Measurements from ENCODE around the gene OPRL1.
"Not testable (repeated sequence)": the region's sequence is repeated elsewhere in the genome, so short reads cannot be mapped to it uniquely, and the experiment has no call there.

Gene OPRL1

GRCh38 chr20:64083378-64083803, 3.5 kb downstream of the OPRL1 start:
- peak overlapping the region; percentile 53 for H3K4me3 ChIP-seq (ENCODE audit: low read depth, low read length)

GRCh38 chr20:64083804-64084684, 4.2 kb downstream of the OPRL1 start, which contains the start of gene LKAAEAR1:
TSS of gene LKAAEAR1 (minus strand) at chr20:64084398. CDS start at chr20:64084219, 179 bp downstream.
- H3K4me3 ChIP-seq (ENCODE audit: low read depth, low read length): peak within 1 kb of the TSS; percentile 53

GRCh38 chr20:64084685-64085152, 4.8 kb downstream of the OPRL1 start:
- H3K4me3 ChIP-seq (ENCODE audit: low read depth, low read length): no peak overlapping the region

DNA sequence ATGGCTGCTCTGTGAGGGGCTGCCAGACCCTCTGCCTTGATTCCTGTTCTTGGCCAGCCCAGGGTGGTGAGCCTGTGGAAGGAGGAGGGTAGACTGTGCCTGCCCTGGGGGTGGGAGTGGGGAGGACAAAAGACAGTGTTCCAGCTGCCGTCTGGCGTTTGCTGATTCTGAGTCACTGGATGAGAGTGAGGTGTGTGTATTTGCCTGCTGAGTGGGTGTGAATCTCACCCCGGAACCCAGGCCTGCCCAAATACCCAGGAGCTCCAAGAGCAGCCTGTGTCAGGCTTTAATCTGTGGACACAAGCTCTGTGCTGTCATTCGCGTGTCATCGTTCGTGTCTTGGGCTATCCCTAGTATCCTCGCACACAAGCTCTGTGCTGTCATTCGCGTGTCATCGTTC, 6.9 kb downstream of the OPRL1 start:
- no peak overlapping the region for H3K4me3 ChIP-seq (ENCODE audit: low read depth, low read length)

- H3K4me3 ChIP-seq (ENCODE audit: low read depth, low read length): not testable (repeated sequence)
Measured at GRCh38 chr20:64087226-64087825, 7.4 kb downstream of the OPRL1 start.

- H3K4me3 ChIP-seq (ENCODE audit: low read depth, low read length): not testable (repeated sequence)
Measured at GRCh38 chr20:64088586-64088985, 8.7 kb downstream of the OPRL1 start.

- no peak overlapping the region for H3K4me3 ChIP-seq (ENCODE audit: low read depth, low read length)
Measured at GRCh38 chr20:64090165-64090564, 10.3 kb downstream of the OPRL1 start.

DNA sequence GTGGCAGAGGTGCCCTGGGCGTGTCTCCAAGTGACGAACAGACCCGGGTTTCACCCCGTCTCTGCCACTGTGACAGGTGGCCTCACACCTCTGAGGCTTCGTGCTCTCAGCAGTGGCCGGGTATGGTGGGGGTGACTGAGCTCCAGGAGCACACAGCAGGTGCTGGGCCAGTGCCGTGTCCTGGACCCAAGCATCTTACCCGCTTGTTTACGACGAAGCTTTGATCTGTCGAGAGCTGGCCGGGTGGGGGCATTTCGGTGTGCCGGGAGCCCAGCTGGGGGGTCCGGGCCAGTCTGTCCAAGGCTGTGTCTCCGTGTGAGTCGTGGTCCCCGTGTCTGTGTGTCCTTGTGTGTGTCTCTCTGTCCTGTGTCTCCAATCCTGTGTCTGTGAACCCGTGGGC, 11.5 kb downstream of the OPRL1 start:
- H3K4me3 ChIP-seq (ENCODE audit: low read depth, low read length): no peak overlapping the region

GRCh38 chr20:64091770-64092169, 11.9 kb downstream of the OPRL1 start:
- H3K4me3 ChIP-seq (ENCODE audit: low read depth, low read length): no peak overlapping the region

GRCh38 chr20:64092258-64093012, 12.6 kb downstream of the OPRL1 start:
- no peak overlapping the region for H3K4me3 ChIP-seq (ENCODE audit: low read depth, low read length)

DNA sequence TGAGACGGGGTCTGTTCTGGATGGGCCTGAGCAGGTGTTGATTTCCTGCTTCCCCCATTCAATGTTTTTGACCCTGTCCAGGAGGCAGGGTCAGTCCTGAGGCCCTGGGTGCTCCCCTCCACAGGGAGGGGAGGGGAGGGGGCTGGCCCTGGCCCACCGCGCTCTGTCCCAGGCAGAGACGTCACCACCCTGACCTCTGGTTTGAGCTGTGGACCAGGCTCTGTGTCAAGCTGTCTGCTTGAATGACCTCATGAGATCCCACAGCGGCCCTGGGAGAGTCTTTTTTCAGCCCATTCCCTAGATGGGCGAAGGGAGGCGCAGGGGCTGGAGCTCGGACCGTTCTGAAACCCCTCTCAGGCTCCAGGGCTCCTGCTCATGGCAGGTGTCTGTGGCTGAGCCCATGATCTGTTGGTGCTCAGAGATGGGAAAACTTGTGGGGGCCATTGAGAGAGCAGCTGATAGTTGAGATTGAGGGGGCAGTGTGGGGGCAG, 13.2 kb downstream of the OPRL1 start:
- H3K4me3 ChIP-seq (ENCODE audit: low read depth, low read length): no peak overlapping the region

- H3K4me3 ChIP-seq (ENCODE audit: low read depth, low read length): no peak overlapping the region
Measured at GRCh38 chr20:64095455-64095854, 15.6 kb downstream of the OPRL1 start.

GRCh38 chr20:64095927-64096326, 16.0 kb downstream of the OPRL1 start:
- no peak overlapping the region for H3K4me3 ChIP-seq (ENCODE audit: low read depth, low read length)

GRCh38 chr20:64096535-64096934, 16.7 kb downstream of the OPRL1 start:
- no peak overlapping the region for H3K4me3 ChIP-seq (ENCODE audit: low read depth, low read length)

DNA sequence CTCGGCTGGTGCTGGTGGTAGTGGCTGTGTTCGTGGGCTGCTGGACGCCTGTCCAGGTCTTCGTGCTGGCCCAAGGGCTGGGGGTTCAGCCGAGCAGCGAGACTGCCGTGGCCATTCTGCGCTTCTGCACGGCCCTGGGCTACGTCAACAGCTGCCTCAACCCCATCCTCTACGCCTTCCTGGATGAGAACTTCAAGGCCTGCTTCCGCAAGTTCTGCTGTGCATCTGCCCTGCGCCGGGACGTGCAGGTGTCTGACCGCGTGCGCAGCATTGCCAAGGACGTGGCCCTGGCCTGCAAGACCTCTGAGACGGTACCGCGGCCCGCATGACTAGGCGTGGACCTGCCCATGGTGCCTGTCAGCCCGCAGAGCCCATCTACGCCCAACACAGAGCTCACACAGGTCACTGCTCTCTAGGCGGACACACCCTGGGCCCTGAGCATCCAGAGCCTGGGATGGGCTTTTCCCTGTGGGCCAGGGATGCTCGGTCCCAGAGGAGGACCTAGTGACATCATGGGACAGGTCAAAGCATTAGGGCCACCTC, 18.7 kb downstream of the OPRL1 start:
- no peak overlapping the region for H3K4me3 ChIP-seq (ENCODE audit: low read depth, low read length)

- H3K4me3 ChIP-seq (ENCODE audit: low read depth, low read length): no peak overlapping the region
Measured at GRCh38 chr20:64099086-64099786, 19.4 kb downstream of the OPRL1 start.

GRCh38 chr20:64099880-64100565, 20.1 kb downstream of the OPRL1 start:
- H3K4me3 ChIP-seq (ENCODE audit: low read depth, low read length): no peak overlapping the region

- H3K4me3 ChIP-seq (ENCODE audit: low read depth, low read length): no peak overlapping the region
Measured at GRCh38 chr20:64100566-64100888, 20.6 kb downstream of the OPRL1 start.

DNA sequence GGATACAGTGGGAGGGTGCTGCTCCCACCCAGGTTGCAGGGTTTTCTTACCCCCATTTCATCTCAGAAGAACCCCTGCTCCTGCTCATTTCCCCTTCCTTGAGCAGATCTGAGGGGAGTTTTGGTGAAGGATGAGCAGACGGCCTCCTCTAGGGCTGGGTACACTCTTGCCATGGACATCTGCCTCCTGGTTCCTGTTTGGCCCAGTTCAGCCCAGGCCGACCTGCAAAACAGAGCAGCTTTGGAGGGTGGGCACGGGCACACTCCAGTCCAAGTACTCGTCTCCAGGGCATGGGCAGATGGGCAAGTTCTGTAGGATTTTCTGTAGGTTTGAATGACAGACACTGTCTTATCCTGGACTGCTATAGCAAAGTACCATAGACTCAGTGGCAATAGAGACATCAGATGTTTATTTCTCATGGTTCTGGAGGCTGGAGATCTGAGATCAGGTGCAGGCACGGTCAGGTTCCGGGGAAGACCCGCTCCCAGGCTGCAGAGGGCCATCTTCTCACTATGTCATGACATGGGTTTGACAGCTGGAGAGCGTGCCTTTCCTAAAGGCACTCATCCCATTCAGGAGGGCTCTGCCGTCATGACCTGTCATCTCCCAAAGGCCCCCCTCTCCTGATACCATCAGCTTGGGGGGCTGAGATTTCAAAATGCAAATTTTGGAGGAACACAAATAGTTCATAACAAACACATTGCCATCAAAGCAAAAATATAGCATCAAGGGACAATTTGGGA, 21.2 kb downstream of the OPRL1 start:
- H3K4me3 ChIP-seq (ENCODE audit: low read depth, low read length): no peak overlapping the region

All from iPS-11a (cell line).